Measurements from ENCODE around the gene C12orf57.

C12orf57 gene

DNA sequence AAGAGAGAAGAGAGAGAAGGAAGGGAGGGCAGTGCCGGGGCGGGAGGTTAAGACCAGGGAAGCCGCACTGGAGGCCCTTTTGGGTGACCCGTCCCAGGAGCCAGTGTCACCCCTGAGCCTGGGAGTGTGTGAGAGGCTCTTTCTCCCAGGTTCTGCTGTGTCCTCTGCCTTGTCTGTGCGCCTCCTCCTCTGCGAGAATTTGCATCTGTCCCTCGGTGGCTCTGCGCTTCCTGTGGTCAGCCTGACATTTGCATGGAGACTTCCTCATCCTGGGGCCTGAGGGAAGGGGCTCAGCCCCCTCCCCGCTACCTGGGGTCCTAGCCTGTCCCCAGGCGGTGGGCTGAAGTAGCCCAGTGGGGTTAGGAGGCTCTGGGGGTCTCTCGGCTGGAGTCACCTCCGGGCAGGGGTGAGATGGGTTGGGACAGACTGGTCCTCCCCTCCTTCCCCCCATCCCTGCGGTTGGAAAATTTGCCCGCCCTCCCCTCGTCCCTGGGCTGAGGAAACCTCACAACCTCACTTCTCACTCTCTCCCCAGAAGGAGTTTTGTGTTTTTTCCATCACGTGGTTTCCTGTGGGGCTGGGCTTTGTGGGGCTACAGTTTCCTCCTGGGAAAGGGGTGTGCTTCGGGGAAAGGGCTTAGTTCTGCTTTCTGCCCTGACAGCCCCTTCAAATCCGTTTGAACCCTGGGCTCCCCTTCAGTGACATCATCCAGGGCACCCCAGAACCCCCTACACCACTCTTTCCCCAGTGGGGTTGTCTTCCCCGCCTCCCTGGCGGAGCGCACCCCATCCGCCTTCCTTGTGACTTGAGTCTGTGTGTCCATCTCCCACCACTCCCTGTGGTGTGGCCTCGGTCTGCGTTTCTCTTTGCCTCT is 9.9 kb downstream of the C12orf57 start:
- DNase-seq (ENCODE audit: low read depth, low spot score), result no peak
- TF ChIP-seq, protein P1, sequence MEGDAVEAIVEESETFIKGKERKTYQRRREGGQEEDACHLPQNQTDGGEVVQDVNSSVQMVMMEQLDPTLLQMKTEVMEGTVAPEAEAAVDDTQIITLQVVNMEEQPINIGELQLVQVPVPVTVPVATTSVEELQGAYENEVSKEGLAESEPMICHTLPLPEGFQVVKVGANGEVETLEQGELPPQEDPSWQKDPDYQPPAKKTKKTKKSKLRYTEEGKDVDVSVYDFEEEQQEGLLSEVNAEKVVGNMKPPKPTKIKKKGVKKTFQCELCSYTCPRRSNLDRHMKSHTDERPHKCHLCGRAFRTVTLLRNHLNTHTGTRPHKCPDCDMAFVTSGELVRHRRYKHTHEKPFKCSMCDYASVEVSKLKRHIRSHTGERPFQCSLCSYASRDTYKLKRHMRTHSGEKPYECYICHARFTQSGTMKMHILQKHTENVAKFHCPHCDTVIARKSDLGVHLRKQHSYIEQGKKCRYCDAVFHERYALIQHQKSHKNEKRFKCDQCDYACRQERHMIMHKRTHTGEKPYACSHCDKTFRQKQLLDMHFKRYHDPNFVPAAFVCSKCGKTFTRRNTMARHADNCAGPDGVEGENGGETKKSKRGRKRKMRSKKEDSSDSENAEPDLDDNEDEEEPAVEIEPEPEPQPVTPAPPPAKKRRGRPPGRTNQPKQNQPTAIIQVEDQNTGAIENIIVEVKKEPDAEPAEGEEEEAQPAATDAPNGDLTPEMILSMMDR (IDR thresholded peaks at IDR 0.05; ENCODE audit: low read depth, low read length), result no peak
- in situ Hi-C loops (cut with HindIII; ENCODE audit: low sequenced_read_pairs), result no loop called here
- no peak overlapping the region for H3K4me3 ChIP-seq (ENCODE audit: low read depth, low read length)

DNA sequence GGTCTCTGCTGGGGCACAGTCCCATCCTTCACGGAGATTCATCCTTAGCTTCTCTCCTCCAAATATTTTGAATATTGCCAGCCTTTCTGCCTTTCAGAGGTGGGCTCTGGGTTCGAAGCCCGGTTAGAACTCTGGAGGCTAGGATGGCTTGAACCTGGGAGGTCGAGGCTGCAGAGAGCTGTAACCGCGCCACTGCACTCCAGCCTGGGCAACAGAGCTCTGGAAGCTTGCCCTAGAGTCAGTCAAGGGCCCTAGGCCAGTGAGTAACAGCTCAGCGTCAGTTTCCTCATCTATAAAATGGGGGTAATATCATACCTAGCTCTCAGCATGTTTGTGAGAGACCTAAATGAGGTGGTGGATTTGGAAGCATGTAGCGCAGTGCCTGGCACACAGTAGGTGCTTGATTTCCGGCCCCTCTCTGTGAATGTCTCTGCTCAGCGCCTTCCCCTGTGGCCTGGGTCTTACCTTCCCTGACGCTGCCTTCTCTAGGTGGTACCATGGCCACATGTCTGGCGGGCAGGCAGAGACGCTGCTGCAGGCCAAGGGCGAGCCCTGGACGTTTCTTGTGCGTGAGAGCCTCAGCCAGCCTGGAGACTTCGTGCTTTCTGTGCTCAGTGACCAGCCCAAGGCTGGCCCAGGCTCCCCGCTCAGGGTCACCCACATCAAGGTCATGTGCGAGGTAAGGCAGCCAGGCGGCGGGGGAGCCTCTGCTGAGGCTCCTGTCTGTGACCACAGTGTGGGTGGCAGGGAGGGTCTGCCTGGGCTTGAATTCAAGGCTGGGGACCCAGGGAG is 10.7 kb downstream of the C12orf57 start:
- no peak overlapping the region for H3K4me3 ChIP-seq (ENCODE audit: low read depth, low read length)
- in situ Hi-C loops (cut with HindIII; ENCODE audit: low sequenced_read_pairs), result no loop called here
- TF ChIP-seq, protein P1 (IDR thresholded peaks at IDR 0.05; ENCODE audit: low read depth, low read length), result no peak
- DNase-seq (ENCODE audit: low read depth, low spot score), result no peak

DNA sequence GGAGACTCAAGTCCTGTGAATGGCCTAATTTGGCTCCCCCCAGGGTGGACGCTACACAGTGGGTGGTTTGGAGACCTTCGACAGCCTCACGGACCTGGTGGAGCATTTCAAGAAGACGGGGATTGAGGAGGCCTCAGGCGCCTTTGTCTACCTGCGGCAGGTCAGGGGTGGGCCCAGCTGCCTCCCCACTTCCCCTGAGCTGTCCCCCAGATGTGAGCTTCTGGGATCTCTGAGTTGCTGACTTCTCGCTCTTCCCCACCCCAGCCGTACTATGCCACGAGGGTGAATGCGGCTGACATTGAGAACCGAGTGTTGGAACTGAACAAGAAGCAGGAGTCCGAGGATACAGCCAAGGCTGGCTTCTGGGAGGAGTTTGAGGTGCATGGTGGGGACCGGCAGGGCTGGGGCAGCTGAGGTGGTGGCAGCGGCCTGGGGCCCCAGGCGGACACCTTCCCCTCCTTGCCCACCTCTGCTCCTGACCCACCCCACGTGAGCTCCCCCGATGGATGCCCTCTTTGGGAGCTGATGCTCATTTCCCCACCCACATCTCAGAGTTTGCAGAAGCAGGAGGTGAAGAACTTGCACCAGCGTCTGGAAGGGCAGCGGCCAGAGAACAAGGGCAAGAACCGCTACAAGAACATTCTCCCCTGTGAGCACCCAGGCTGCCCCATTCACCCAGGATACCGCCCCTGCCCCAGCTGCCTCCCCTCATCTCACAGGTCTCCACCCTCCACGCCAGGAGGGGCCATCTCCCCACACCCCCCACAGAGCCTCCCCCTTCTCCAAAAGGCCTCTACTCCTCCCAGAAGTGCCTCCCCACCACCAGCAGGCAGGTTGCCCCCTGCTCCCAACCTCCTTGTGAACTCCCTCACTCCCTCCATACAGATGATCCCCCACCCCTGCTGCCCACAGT is 11.5 kb downstream of the C12orf57 start:
- no peak for DNase-seq (ENCODE audit: low read depth, low spot score)
- TF ChIP-seq, protein P1 (IDR thresholded peaks at IDR 0.05; ENCODE audit: low read depth, low read length), result no peak
- in situ Hi-C loops (cut with HindIII; ENCODE audit: low sequenced_read_pairs), result no loop called here
- no peak overlapping the region for H3K4me3 ChIP-seq (ENCODE audit: low read depth, low read length)

DNA sequence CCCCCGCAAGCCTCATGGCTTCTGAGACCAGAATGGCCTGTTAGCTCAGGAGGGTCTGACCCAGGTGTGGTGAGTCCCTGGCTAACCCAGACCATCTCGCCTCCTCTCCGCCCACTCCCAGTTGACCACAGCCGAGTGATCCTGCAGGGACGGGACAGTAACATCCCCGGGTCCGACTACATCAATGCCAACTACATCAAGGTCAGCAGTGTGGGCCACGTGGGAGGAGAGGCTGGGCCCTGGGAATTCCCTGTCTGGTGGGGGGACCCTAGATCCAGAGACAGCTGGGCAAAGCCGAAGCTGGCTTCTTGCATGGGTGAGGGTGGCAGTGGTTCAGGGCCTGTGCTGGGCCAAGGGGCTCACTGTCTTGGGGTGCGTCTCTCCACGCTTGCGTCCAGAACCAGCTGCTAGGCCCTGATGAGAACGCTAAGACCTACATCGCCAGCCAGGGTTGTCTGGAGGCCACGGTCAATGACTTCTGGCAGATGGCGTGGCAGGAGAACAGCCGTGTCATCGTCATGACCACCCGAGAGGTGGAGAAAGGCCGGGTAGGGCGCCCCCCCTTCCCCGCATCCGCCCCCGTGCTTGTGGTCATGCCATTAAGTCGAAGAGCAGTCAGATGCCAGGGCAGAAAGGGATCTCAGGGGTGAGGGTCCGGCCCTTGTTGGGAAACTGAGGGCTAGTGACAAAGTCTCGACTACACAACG is 12.4 kb downstream of the C12orf57 start:
- no peak for DNase-seq (ENCODE audit: low read depth, low spot score)

DNA sequence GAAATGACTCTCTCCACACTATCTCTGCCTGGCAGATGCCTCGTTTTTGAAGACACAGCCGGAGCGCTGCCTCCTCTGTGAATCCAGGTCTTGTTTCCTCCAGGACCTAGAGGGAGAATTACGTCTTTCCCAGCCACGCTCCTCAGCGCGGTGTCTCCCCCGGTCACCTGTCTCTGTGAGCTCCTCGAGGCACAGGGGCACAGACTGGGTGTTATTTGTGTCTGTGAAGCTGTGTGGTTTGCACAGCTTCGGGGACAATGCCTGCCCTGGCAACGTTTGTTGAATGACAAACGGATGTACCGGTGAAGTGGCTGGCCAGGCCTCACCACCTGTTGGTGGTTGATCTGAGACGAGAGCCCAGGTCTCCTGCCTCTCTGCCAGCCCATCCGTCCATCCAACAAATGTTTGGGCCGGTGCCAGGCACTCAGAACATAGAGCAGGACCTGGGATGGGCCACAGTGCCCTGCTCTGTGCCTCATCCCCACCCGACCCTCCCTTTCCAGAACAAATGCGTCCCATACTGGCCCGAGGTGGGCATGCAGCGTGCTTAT is 13.4 kb downstream of the C12orf57 start:
- TF ChIP-seq, protein P1 (IDR thresholded peaks at IDR 0.05; ENCODE audit: low read depth, low read length), result no peak
- no peak overlapping the region for H3K4me3 ChIP-seq (ENCODE audit: low read depth, low read length)
- in situ Hi-C loops (cut with HindIII; ENCODE audit: low sequenced_read_pairs), result no loop called here
- no peak for DNase-seq (ENCODE audit: low read depth, low spot score)

More for the DNA sequence above, 12.4 kb downstream of the C12orf57 start:
- TF ChIP-seq, protein P1 (IDR thresholded peaks at IDR 0.05; ENCODE audit: low read depth, low read length), result no peak
- H3K4me3 ChIP-seq (ENCODE audit: low read depth, low read length), result no peak overlapping the region
- in situ Hi-C loops (cut with HindIII; ENCODE audit: low sequenced_read_pairs), result no loop called here

Measured in astrocyte of the spinal cord (primary cell).